ENCODE measurements around the gene TNFRSF14. TPM values are rescaled to one million over a fixed set of nuclear protein-coding genes. Genes with fewer than 3 reads are reported as not detected.
"Not testable (repeated sequence)": the region's sequence is repeated elsewhere in the genome, so short reads cannot be mapped to it uniquely, and the experiment has no call there.

Gene TNFRSF14
- total RNA-seq, 1 donor from 2014 or later, result 86.1 TPM

DNA sequence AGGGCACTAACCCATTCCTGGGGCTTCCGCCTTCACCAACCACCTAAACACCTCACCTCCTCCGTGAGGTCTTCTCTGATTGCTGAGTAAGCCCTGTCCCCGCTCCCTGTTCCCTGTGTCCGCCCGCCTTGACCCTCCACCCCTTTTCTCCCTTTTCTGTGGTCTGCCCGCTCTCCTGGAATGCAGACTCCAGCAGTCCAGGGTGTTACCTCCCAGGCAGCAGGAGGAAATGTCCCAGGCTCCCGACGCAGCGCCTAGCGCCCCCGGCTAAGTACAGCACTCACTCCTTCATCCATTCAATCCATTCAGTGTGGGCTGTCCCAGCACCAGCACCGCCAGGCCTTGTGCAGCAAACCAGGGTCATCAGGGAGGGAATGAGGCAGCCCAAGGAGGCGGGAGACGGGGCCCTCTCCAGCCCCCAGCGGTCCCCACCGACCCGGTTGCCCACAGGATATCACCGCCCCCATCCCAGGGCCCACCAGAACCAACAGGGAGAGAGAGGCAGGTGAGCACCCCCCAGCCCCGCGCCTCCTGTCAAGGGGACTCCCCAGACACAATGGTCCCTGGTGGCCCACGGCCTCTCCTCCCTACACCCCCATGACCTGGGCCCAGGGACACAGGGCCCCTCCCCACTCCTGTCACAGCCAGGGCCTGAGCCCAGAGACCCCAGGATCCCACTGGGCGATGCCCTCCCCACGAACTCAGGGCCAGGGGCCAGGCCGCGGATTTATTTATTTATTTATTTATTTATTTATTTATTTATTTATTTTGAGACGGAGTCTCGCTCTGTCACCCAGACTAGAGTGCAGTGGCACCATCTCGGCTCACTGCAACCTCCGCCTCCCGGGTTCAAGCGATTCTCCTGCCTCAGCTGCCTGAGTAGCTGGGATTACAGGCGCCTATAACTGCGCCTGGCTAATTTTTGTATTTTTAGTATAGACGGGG is 10.2 kb downstream of the TNFRSF14 start:
- no peak for DNase-seq (ENCODE audit: extremely low read depth, low read depth, low spot score)

GRCh38 chr1:2567083-2567679 is 11.0 kb downstream of the TNFRSF14 start:
- DNase-seq (ENCODE audit: extremely low read depth, low read depth, low spot score), result no peak

DNA sequence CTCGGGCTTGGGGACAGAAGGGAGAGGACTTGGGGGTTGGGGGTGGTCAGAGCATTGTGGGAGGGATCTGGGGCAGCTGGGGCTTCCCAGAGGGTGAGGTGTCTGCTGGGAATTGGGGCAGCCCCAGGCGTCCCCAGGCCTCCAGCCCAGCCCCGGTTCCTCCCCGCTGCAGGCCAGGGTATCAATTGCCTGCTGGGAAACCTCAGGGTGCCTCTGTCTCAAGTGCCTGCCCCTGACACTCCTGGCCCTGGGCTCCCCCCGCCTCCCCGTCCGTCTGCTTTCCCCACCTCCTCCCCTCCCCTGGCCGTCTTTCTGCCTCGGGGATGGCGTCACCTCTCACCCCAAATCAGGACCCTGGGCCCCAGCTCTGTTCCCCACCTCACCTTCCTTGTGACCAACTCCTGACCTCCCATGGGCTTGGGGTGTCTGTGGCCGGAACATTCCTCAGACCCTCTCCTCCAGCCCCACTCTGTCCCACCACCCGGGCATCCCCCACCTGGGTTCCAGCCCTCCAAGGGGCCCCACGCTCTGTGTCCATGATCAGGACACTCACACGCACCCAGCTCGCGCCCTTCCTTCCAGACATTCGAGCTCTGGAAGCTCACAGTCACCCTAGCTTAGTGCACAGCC is 12.1 kb downstream of the TNFRSF14 start:
- not testable (repeated sequence) for DNase-seq (ENCODE audit: extremely low read depth, low read depth, low spot score)

GRCh38 chr1:2569060-2569459 is 12.9 kb downstream of the TNFRSF14 start:
- no peak for DNase-seq (ENCODE audit: extremely low read depth, low read depth, low spot score)

GRCh38 chr1:2569703-2570102 is 13.5 kb downstream of the TNFRSF14 start:
- DNase-seq (ENCODE audit: extremely low read depth, low read depth, low spot score), result not testable (repeated sequence)

GRCh38 chr1:2570332-2570731 is 14.2 kb downstream of the TNFRSF14 start:
- no peak for DNase-seq (ENCODE audit: extremely low read depth, low read depth, low spot score)

- no peak for DNase-seq (ENCODE audit: extremely low read depth, low read depth, low spot score)
Measured at GRCh38 chr1:2571348-2571747, 15.2 kb downstream of the TNFRSF14 start.

GRCh38 chr1:2573250-2573920 is 17.2 kb downstream of the TNFRSF14 start:
- DNase-seq (ENCODE audit: extremely low read depth, low read depth, low spot score), result no peak

DNA sequence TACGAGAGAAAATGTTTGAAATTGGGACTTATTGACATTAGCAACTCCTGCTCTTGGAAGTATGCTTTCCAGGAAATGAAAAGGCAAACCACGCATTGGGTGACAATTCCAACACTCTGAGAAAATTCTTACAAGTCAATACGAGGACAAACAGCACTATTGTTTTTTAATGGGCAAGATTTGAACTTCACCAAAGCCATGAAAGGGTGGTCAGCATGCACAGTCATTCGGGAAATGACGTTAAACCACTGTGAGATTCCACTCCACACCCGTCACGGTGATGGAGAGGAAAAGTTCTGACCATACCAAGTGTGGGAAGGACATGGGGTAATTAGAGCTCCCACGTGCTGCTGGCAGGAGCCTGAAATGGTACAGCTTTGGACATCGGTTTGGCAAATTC is 18.2 kb downstream of the TNFRSF14 start:
- no peak for DNase-seq (ENCODE audit: extremely low read depth, low read depth, low spot score)

DNA sequence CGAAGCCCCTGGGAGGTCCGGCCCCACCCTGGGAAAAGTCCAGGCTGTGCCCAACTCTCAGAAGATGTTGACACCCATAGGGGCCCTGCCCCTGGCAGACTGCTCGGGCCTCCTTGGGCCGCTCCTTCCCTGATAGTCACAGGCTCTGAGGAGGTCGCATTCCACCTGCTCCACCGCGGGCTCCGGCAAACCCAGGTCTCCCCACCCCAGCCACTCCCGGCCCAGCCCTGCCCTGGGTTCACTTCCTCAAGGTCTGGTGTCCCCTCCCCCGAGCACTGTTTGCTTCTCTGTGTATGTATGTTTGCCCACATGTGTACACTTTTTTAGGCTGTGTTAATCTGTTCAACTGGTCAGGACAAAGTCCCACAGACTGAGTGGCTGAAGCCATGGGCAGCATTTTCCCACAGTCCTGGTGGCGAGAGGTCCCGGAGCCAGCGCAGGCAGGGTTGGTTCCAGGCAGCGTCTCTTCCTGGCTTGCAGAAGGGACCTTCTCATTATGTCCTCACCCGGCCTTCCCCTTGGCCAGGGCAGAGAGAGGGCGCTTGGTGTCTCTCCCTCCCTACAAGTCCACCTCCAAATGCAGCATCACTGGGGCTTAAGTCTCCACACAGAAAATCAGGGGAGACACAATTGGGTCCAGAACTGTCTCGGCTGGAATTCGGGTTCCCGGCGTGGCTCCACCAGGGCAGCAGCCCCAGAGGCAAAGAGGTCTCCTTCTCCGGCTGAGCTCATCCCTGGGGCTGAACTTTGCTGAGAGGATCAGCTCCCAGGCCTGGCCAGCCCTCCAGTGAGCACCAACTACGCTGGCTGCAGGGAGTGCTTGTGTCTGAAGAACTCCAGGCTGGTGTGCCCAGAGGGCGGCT is 19.9 kb downstream of the TNFRSF14 start:
- no peak for DNase-seq (ENCODE audit: extremely low read depth, low read depth, low spot score)

- not testable (repeated sequence) for DNase-seq (ENCODE audit: extremely low read depth, low read depth, low spot score)
Measured at GRCh38 chr1:2577565-2578075, 21.4 kb downstream of the TNFRSF14 start.

GRCh38 chr1:2578758-2579118 is 22.6 kb downstream of the TNFRSF14 start:
- no peak for DNase-seq (ENCODE audit: extremely low read depth, low read depth, low spot score)

- no peak for DNase-seq (ENCODE audit: extremely low read depth, low read depth, low spot score)
Measured at GRCh38 chr1:2580691-2581090, 24.5 kb downstream of the TNFRSF14 start.

DNA sequence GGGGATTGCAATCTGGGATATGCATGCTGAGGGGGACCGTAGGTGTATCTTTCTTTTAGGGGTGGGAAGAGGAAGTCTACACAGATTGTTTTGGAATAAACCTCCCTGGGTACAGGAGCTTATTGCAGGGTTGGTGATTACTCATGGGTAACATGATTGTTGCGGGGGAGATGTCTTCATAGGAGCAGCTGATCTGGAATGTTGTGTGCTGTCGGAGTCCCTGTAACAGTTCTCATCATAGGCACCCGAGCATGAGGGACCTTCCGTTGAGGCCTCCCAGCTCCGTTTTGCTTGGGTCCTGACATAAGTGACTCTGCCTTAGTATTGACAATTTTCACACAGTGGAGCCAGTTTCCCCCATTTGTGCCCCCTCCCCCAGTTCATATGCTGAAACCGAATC is 26.2 kb downstream of the TNFRSF14 start:
- no peak for DNase-seq (ENCODE audit: extremely low read depth, low read depth, low spot score)

GRCh38 chr1:2583331-2583791 is 27.2 kb downstream of the TNFRSF14 start:
- no peak for DNase-seq (ENCODE audit: extremely low read depth, low read depth, low spot score)

DNA sequence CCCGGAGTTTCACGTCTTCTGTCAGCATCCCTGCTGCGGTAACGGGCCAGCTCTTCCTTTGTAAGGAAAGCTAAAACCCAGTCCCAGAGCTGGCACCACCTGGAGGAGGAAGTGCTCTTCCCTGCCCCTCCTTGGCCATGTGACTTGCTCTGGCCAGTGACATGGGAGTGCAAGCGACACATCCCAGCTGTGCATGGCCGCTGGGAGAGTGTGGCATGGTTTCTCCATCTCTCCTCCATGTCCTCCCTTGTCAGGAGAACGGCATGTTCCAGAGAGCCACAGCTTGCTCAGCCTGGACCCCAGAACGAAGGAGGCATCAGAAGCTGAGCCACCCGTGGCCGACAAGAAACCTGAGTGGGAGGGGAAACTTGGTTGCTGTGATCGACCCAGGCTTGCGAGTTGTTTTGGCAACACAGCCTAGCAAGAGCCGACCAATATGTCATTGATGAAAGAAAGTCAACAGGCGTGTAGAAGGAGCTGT is 27.7 kb downstream of the TNFRSF14 start:
- DNase-seq (ENCODE audit: extremely low read depth, low read depth, low spot score), result no peak

DNA sequence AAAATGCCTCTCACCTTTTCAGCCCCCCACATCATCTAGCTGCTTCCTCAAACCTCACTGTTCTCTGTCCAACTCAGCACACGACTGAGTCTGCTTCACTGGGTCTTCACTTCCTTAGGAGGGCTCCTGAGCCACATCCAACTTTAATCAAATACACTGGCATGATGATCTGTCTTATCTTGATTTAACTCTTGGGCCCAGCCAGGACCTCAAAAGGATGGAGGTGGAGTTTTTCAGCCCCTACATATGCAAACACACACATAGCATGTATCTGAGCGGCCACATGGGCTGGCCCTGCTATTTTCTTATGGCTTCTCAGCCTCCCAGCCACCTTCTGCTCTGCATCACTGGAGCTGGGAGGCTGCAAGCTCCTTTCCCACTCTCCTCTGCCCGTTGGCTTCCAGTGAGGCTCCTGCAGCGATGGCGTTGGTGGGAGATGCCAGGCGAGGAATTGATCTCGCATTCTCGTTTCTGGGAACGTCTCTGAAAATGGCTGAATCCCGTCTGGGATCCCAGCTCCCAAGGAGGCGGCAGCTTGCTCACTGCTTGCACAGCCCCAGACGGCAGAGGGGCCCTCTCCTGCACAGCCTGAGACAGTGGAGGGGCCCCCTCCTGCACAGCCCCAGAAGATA is 28.6 kb downstream of the TNFRSF14 start:
- no peak for DNase-seq (ENCODE audit: extremely low read depth, low read depth, low spot score)

DNA sequence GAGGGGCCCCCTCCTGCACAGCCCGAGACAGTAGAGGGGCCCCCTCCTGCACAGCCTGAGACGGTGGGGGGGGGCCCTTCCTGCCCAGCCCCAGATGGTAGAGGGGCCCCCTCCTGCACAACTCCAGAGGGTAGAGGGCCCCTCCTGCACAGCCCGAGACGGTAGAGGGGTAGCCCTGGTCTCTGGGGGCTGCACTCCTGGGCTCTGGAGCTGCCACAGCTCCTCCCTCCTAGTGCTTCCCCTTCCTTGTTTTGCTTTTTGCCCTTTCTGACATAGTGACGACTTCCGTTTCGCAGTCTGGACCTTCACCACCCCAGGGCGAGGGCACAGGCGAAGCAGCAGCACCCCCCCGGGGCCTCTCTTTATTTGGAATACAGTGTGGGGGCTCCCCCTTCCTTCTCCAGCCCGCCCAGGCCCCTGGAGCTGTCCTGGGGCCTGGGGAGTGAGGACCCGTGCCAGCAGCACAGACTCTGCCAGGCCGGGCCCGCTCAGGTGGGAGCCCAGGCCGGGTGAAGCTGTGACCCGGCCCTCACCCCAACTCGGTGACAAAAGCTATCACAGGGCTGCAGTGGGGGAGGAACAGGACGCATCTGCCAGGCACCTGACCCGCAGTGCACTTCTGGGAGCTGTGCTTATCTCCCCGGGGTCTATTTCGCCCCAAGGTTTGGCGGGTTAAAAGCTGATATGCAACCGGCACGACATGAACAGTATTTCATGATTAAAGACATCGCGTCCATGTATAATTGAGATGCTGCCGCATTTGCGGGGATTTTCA is 29.3 kb downstream of the TNFRSF14 start:
- DNase-seq (ENCODE audit: extremely low read depth, low read depth, low spot score), result no peak

Data from glomerular endothelial cell (primary cell).